CD4-positive, alpha-beta T cell (primary cell): ENCODE measurements around the gene PCCA. TPM values are rescaled to one million over a fixed set of nuclear protein-coding genes. Genes with fewer than 3 reads are reported as not detected.

Experiments used
- ATAC-seq: fragments of 200-7000 bp; cut with Tn5 transposase; one replicate; pipeline ENCODE4 v1.10.0; 2022; ENCODE audit warnings: mild to moderate bottlenecking; ENCODE audit not compliant: poor library complexity
- CTCF ChIA-PET: fragments of 350-600 bp; sonication (Branson Sonifier 250); formaldehyde crosslinking; loops from one replicate; lab custom pipeline; 2021; ENCODE audit warnings: antibody characterized with exemption, inconsistent platforms; lab: Charles Lee
- POLR2A ChIA-PET: fragments of 350-600 bp; sonication (Branson Sonifier 250); formaldehyde crosslinking; loops from one replicate; lab custom pipeline; 2021; ENCODE audit warnings: antibody characterized with exemption, inconsistent platforms; lab: Charles Lee
- DNase-seq, 14 experiments: peaks; one replicate each; pipeline ENCODE4 v3.0.0-alpha.2; 2013 to 2020; ENCODE audit warnings: mixed read lengths in 2 of 14
- H3K27ac ChIP-seq, 2 donors: one replicate each; pipeline versions ENCODE4 v1.5.1 to v1.7.0; 2013; ENCODE audit warnings: low read length in 2 of 2, low read depth in 1 of 2, mild to moderate bottlenecking in 1 of 2
- H3K27me3 ChIP-seq, 2 experiments: 1 replicate in 1 of 2; 2 replicates in 1 of 2; pipeline versions ENCODE4 v1.6.1 to v1.7.0; 2013; ENCODE audit warnings: low read length in 2 of 2, control low read depth in 1 of 2, mild to moderate bottlenecking in 1 of 2, moderate library complexity in 1 of 2; ENCODE audit not compliant: insufficient read depth in 2 of 2, control insufficient read depth in 1 of 2
- H3K36me3 ChIP-seq: one replicate; pipeline ENCODE4 v1.6.1; 2013; ENCODE audit warnings: low read length, control low read depth; ENCODE audit not compliant: insufficient read depth
- H3K4me1 ChIP-seq: one replicate; pipeline ENCODE4 v1.6.1; 2013; ENCODE audit warnings: low read length, control low read depth; ENCODE audit not compliant: insufficient read depth
- H3K4me3 ChIP-seq: one replicate; pipeline ENCODE4 v1.5.1; 2013; ENCODE audit warnings: mild to moderate bottlenecking, low read length, moderate library complexity
- H3K9me3 ChIP-seq, 2 experiments: 1 replicate in 1 of 2; 2 replicates in 1 of 2; pipeline versions ENCODE4 v1.6.1 to v1.7.0; 2013; ENCODE audit warnings: low read length in 2 of 2, mild to moderate bottlenecking in 2 of 2, control low read depth in 1 of 2, moderate library complexity in 1 of 2; ENCODE audit not compliant: control insufficient read depth in 1 of 2, insufficient read depth in 1 of 2
- H3K27ac Mint-ChIP-seq: one replicate; pipeline ENCODE4 v1.8.0; 2020; ENCODE audit warnings: mixed read lengths
- H3K27me3 Mint-ChIP-seq: one replicate; pipeline ENCODE4 v1.8.0; 2021; ENCODE audit warnings: mixed read lengths
- H3K36me3 Mint-ChIP-seq: one replicate; pipeline ENCODE4 v1.8.0; 2021; ENCODE audit warnings: low read depth, mixed read lengths
- H3K4me1 Mint-ChIP-seq: one replicate; pipeline ENCODE4 v1.8.0; 2021; ENCODE audit warnings: low read depth, mixed read lengths
- H3K4me3 Mint-ChIP-seq: one replicate; pipeline ENCODE4 v1.8.0; 2020; ENCODE audit warnings: mild to moderate bottlenecking, mixed read lengths
- H3K9me3 Mint-ChIP-seq: one replicate; pipeline ENCODE4 v1.8.0; 2020; ENCODE audit warnings: mixed read lengths
- CTCF ChIP-seq: fragments of 200-600 bp; IDR thresholded peaks from one replicate; pipeline ENCODE4 v1.8.0; 2022; ENCODE audit warnings: antibody characterized with exemption, mild to moderate bottlenecking
- intact Hi-C, 2 experiments: fragments of 100-400 bp; cut with DNase I in 1 of 2; cut with micrococcal nuclease in 1 of 2; formaldehyde crosslinking; loops; one replicate each; pipeline versions ENCODE4 v1.15.1 to v1.9.0; 2023 to 2025; cut with DNase I, micrococcal nuclease
- total RNA-seq, 174 experiments: library from RNA in 2 of 174; stranded (reverse) in 2 of 174; gene quantifications; one replicate each; pipeline ENCODE4 v1.2.3 and lab custom pipeline; 2021 to 2026

The PCCA gene
- total RNA-seq, 2 experiments from 2014 or later = 4.7 to 5.2 TPM

DNA sequence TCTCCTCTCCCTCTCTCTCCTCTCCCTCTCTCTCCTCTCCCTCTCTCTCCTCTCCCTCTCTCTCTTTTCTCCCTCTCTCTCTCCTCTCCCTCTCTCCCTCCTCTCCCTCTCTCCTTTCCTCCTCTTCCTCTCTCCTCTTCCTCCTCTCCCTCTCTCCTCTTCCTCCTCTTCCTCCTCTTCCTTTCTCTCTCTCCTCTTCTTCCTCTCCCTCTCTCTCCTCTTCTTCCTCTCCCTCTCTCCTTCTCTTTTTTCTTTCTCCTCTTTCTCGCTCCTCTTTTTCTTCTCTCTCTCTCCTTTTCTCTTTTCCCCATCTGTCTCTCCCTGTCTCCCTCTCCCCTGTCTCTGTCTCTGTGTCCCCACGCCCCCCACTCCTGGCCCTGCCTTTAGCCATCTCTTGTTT is 363.0 kb downstream of the PCCA start:
- Mint-ChIP-seq H3K4me3 (no peak overlapping the region), H3K9me3 (peaks cover 2% of the 10 kb centered on the region), H3K4me1 (no peaks in the 10 kb centered on the region), H3K27ac (no peak overlapping the region), H3K36me3 (peaks cover 7% of the 10 kb centered on the region), H3K27me3 (peaks cover 5% of the 10 kb centered on the region)
- no peak for TF ChIP-seq CTCF
- Histone ChIP-seq H3K27ac (no peak overlapping the region), H3K9me3 (no peaks in the 10 kb centered on the region), H3K4me1 (no peaks in the 10 kb centered on the region), H3K4me3 (no peak overlapping the region), H3K27me3 (no peaks in the 10 kb centered on the region), H3K36me3 (no peaks in the 10 kb centered on the region)
- intact Hi-C loops = no loop called here
- POLR2A ChIA-PET = no interaction called here
- CTCF ChIA-PET = no interaction called here
- DNase-seq = no peak
- no peak for ATAC-seq

- Histone ChIP-seq H3K36me3 (no peaks in the 10 kb centered on the region), H3K27me3 (no peaks in the 10 kb centered on the region), H3K27ac (no peak overlapping the region), H3K4me3 (no peak overlapping the region), H3K9me3 (peaks cover 0 to 4% of the 10 kb centered on the region in 2 experiments), H3K4me1 (no peaks in the 10 kb centered on the region)
- intact Hi-C loops = no loop called here
- ChIA-PET POLR2A (no interaction called here), CTCF (no interaction called here)
- no peaks in the 10 kb centered on the region for H3K4me1 Mint-ChIP-seq
- DNase-seq (peak in 1 of 14 experiments; percentile 8), ATAC-seq (no peak)
- H3K9me3 Mint-ChIP-seq = no peaks in the 10 kb centered on the region
- no peak for TF ChIP-seq CTCF
- no peaks in the 10 kb centered on the region for H3K27me3 Mint-ChIP-seq
- no peak overlapping the region for H3K4me3 Mint-ChIP-seq
- no peaks in the 10 kb centered on the region for H3K36me3 Mint-ChIP-seq
- no peak overlapping the region for H3K27ac Mint-ChIP-seq
Observed at GRCh38 chr13:100454876-100455275, 366.0 kb downstream of the PCCA start.

DNA sequence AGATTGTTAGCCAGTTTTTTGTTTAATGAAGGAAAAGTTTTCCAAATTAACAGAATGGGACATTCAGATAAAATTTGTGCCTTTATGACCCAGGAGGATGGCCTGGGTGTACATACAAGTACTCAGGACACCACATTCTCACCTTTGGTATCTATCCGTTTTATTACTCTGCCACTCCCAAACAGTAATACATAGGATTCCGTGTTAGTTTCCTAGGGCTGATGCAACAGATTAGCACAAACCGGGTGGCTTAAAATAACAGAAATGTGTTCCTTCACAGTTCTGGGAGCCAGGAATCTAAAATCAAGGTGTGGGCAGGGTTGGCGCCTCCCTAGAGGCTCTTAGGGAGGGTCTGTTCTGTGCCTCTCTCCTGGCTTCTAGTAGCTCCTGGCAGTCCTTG is 369.8 kb downstream of the PCCA start:
- H3K36me3 Mint-ChIP-seq = no peaks in the 10 kb centered on the region
- H3K4me3 ChIP-seq = no peak overlapping the region
- POLR2A ChIA-PET = no interaction called here
- no peaks in the 10 kb centered on the region for H3K9me3 Mint-ChIP-seq
- H3K4me1 Mint-ChIP-seq = no peaks in the 10 kb centered on the region
- no peak overlapping the region for H3K27ac Mint-ChIP-seq
- H3K36me3 ChIP-seq = no peaks in the 10 kb centered on the region
- H3K27ac ChIP-seq = no peak overlapping the region
- no peaks in the 10 kb centered on the region for H3K27me3 Mint-ChIP-seq
- ATAC-seq (no peak), DNase-seq (no peak)
- H3K4me3 Mint-ChIP-seq = no peak overlapping the region
- CTCF ChIA-PET = no interaction called here
- no peaks in the 10 kb centered on the region for H3K27me3 ChIP-seq
- no peaks in the 10 kb centered on the region for H3K4me1 ChIP-seq
- H3K9me3 ChIP-seq = peaks cover 0 to 4% of the 10 kb centered on the region in 2 experiments
- no peak for TF ChIP-seq CTCF
- intact Hi-C loops = no loop called here
